ENCODE data around the gene RNFT2. TPM values are rescaled to one million over a fixed set of nuclear protein-coding genes. Genes with fewer than 3 reads are reported as not detected.
A peak's percentile ranks its signal among the peaks of the same experiment; 100 is the strongest.

The RNFT2 gene
- total RNA-seq, 1 donor from 2014 or later = 20.0 TPM

DNA sequence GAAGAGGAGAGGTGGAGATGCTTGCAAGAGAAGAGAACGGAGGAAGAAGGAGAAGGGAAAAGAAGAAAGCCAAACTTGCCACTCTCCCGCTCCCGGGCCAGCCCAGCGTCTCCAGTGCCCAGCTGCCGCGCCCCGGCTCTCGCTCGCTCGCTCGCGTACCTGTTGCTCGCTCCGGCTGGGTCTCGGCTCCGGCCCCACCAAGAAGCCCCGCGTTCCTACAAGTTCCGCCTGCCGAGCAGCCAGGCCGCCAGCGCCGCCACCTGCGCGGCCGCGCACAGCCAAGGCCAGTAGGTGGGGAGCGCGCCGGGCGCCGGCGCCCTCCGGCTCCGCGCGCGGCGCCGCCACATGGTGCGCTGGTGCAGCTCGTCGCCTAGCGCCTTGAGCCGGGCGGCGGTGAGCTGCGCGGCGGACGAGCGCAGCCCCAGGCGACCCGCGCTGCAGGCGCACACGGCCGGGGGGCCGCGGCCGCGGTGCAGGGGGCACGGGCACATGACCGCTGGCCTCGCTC is 142.8 kb downstream of the RNFT2 start:
- TF ChIP-seq, protein P1, sequence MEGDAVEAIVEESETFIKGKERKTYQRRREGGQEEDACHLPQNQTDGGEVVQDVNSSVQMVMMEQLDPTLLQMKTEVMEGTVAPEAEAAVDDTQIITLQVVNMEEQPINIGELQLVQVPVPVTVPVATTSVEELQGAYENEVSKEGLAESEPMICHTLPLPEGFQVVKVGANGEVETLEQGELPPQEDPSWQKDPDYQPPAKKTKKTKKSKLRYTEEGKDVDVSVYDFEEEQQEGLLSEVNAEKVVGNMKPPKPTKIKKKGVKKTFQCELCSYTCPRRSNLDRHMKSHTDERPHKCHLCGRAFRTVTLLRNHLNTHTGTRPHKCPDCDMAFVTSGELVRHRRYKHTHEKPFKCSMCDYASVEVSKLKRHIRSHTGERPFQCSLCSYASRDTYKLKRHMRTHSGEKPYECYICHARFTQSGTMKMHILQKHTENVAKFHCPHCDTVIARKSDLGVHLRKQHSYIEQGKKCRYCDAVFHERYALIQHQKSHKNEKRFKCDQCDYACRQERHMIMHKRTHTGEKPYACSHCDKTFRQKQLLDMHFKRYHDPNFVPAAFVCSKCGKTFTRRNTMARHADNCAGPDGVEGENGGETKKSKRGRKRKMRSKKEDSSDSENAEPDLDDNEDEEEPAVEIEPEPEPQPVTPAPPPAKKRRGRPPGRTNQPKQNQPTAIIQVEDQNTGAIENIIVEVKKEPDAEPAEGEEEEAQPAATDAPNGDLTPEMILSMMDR (IDR thresholded peaks at IDR 0.05; ENCODE audit: unreplicated experiment) = no peak
- Mint-ChIP-seq H3K27ac (ENCODE audit: unreplicated experiment) (peak overlapping the region; percentile 68), H3K27me3 (ENCODE audit: unreplicated experiment) (peaks cover 26% of the 10 kb centered on the region)

DNA sequence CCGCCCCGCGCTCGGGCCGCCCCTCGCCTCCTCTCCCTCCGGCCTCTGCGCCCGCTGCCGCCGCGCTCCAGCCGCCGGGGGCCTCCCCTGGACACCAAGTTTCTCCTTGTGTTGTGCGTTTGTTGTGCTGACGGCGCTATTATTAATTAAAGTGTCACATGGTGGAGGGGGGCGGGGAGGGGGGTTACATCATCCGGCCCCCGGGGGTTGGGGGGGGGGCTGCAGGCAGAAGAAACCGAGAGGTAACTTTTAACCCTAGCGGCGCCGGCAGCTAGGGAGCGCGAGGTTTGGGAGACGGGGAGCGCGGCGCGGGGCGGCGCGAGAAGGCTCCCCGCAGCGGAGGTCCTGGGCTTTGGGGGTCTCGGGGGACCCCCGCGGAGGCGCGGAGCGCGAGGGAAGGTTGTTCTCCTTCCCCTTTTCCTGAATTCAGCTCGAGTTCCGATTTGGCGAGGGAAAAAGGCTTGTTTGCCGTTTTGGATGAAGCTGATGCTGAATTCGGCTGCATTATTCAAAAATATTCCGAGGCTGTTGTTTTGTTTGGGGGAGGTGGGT is 143.3 kb downstream of the RNFT2 start, which contains the start of gene HRK:
Gene HRK (minus strand): TSS at position 117 of the 552 bp plus-strand sequence. CDS start 134 bp downstream, outside the sequence.
- DNase-seq (ENCODE audit: low spot score) = no peak
- Mint-ChIP-seq H3K36me3 (ENCODE audit: low read depth, unreplicated experiment) (peaks cover 9% of the 10 kb centered on the region), H3K4me3 (ENCODE audit: unreplicated experiment) (peak within 1 kb of the TSS; percentile 93), H3K27ac (ENCODE audit: unreplicated experiment) (peak within 1 kb of the TSS; percentile 68), H3K4me1 (ENCODE audit: unreplicated experiment) (peaks cover 19% of the 10 kb centered on the region), H3K27me3 (ENCODE audit: unreplicated experiment) (peaks cover 26% of the 10 kb centered on the region), H3K9me3 (ENCODE audit: unreplicated experiment) (no peaks in the 10 kb centered on the region)
- TF ChIP-seq, protein P1 (IDR thresholded peaks at IDR 0.05; ENCODE audit: unreplicated experiment) = no peak

More for the DNA sequence above, 142.8 kb downstream of the RNFT2 start:
- H3K9me3 Mint-ChIP-seq (ENCODE audit: unreplicated experiment) = no peaks in the 10 kb centered on the region
- H3K4me3 Mint-ChIP-seq (ENCODE audit: unreplicated experiment) = peak overlapping the region; percentile 93
- peak; percentile 44 for DNase-seq (ENCODE audit: low spot score)
- H3K36me3 Mint-ChIP-seq (ENCODE audit: low read depth, unreplicated experiment) = peaks cover 9% of the 10 kb centered on the region
- H3K4me1 Mint-ChIP-seq (ENCODE audit: unreplicated experiment) = peaks cover 19% of the 10 kb centered on the region

DNA sequence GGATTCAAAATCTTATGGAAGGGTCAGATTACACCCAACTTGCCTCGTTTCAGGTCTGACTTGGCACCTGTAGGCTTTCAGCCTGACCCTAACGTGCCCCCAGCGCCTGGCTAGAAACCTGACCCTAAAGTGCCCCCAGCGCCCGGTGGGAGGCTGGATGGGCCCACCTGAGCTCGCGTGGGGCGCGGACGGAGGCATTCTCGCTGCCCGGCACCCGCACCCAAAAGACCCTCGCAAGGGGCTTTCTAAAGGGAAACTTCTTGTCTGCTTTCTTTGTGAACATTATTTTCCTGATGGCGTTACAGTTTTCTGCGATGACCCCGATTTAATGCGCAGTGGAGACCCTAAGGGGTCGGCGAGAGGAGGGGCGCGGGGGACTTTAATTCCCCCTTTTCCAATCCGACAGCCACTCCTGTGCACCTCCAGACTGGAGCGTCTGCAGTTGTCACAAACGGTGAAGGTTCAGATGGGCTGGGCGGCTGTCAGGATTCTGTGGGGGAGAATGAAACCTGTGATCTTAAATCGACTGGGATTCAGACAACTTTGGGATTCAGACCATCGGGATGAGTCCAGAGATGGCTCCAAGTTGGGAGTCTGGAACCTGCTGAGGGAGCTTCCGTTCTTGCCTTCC is 143.9 kb downstream of the RNFT2 start:
- TF ChIP-seq, protein P1 (IDR thresholded peaks at IDR 0.05; ENCODE audit: unreplicated experiment) = no peak
- H3K27ac Mint-ChIP-seq (ENCODE audit: unreplicated experiment) = no peak overlapping the region
- H3K4me3 Mint-ChIP-seq (ENCODE audit: unreplicated experiment) = peak overlapping the region; percentile 51
- peaks cover 9% of the 10 kb centered on the region for H3K36me3 Mint-ChIP-seq (ENCODE audit: low read depth, unreplicated experiment)
- DNase-seq (ENCODE audit: low spot score) = no peak
- peaks cover 19% of the 10 kb centered on the region for H3K4me1 Mint-ChIP-seq (ENCODE audit: unreplicated experiment)
- peaks cover 26% of the 10 kb centered on the region for H3K27me3 Mint-ChIP-seq (ENCODE audit: unreplicated experiment)
- no peaks in the 10 kb centered on the region for H3K9me3 Mint-ChIP-seq (ENCODE audit: unreplicated experiment)

DNA sequence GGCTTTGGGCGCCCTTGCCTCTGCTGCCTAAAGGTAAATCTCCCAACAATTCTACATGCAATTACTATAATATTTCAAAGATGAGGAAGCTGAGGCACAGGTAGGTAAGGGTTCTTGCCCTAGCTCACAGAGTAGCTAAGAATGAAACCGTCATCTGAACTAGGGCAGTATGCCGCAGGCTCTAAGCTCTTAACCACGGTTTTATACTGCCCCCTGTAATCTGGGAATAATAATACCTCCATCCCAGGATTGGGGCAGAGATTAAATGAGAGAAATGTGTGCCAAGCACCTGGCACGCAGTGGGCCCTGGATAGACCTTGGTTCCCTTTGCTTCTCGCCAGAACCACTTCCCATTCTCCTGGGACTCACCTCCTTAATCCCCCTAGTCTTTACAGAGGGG is 144.6 kb downstream of the RNFT2 start:
- Mint-ChIP-seq H3K27ac (ENCODE audit: unreplicated experiment) (no peak overlapping the region), H3K27me3 (ENCODE audit: unreplicated experiment) (peaks cover 26% of the 10 kb centered on the region), H3K36me3 (ENCODE audit: low read depth, unreplicated experiment) (peaks cover 9% of the 10 kb centered on the region), H3K4me3 (ENCODE audit: unreplicated experiment) (no peak overlapping the region), H3K4me1 (ENCODE audit: unreplicated experiment) (peaks cover 19% of the 10 kb centered on the region), H3K9me3 (ENCODE audit: unreplicated experiment) (no peaks in the 10 kb centered on the region)
- TF ChIP-seq, protein P1 (IDR thresholded peaks at IDR 0.05; ENCODE audit: unreplicated experiment) = no peak
- DNase-seq (ENCODE audit: low spot score) = no peak

DNA sequence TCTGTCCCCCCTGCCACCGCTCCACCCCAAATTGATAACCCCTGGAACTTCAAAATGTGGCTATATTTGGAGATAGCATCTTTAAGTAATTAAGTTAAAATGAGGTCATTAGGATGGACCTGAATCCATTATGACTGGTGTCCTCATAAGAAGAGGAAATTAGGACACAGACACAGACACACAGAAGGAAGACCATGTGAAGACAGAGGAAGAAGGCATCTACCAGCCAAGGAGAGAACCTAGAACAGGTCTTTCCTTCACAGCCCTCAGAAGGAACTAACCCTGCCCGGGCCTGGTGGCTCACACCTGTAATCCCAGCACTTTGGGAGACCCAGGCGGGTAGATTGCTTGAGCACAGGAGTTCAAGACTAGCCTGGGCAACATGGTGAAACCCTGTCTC is 146.8 kb downstream of the RNFT2 start:
- no peak overlapping the region for H3K4me3 Mint-ChIP-seq (ENCODE audit: unreplicated experiment)
- peaks cover 3% of the 10 kb centered on the region for H3K36me3 Mint-ChIP-seq (ENCODE audit: low read depth, unreplicated experiment)
- H3K27me3 Mint-ChIP-seq (ENCODE audit: unreplicated experiment) = peaks cover 15% of the 10 kb centered on the region
- DNase-seq (ENCODE audit: low spot score) = no peak
- peaks cover 10% of the 10 kb centered on the region for H3K4me1 Mint-ChIP-seq (ENCODE audit: unreplicated experiment)
- no peak overlapping the region for H3K27ac Mint-ChIP-seq (ENCODE audit: unreplicated experiment)
- TF ChIP-seq, protein P1 (IDR thresholded peaks at IDR 0.05; ENCODE audit: unreplicated experiment) = no peak
- H3K9me3 Mint-ChIP-seq (ENCODE audit: unreplicated experiment) = no peaks in the 10 kb centered on the region

Data from endothelial cell (in vitro differentiated cells).